ENCODE data around the gene ACTA2. TPM values are rescaled to one million over a fixed set of nuclear protein-coding genes. Genes with fewer than 3 reads are reported as not detected.

The ACTA2 gene
- total RNA-seq, 1 donor from 2014 or later, result 126 TPM

DNA sequence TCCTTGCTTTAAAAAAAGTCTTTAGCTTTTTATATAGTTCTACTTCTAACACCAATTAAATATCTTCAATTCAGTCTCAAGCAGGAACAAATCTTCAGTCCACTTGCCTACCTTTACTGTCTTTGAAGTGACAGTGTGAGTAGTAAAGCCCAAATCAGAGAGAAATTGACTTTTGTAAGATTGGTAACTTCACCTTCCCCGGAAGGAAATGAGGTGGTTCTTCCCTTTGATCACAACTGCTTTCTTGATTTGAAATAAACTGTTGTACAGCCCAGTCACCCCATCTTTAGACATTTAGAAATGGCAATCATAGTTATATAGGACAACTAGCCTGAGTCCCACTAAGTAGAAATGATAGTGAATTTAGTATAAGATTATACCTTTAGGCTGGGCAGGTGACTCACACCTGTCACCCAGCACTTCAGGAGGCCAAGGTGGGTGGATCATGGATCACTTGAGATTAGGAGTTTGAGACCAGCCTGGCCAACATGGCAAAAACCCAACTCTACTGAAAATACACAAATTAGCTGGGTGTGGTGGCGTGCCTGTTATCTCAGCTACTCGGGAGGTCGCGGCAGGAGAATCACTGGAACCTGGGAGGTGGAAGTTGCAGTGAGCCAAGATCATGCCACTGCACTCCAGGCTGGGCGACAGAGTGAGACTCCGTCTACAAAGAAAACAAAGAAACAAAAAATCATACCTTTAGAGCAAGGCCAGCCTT lies 42.7 kb upstream of the ACTA2 start:
- Mint-ChIP-seq H3K4me1 (peaks cover 21% of the 10 kb centered on the region), H3K27ac (no peak overlapping the region), H3K4me3 (no peak overlapping the region)

GRCh38 chr10:88994019-88994418 lies 41.4 kb upstream of the ACTA2 start:
- TF ChIP-seq, protein P1, sequence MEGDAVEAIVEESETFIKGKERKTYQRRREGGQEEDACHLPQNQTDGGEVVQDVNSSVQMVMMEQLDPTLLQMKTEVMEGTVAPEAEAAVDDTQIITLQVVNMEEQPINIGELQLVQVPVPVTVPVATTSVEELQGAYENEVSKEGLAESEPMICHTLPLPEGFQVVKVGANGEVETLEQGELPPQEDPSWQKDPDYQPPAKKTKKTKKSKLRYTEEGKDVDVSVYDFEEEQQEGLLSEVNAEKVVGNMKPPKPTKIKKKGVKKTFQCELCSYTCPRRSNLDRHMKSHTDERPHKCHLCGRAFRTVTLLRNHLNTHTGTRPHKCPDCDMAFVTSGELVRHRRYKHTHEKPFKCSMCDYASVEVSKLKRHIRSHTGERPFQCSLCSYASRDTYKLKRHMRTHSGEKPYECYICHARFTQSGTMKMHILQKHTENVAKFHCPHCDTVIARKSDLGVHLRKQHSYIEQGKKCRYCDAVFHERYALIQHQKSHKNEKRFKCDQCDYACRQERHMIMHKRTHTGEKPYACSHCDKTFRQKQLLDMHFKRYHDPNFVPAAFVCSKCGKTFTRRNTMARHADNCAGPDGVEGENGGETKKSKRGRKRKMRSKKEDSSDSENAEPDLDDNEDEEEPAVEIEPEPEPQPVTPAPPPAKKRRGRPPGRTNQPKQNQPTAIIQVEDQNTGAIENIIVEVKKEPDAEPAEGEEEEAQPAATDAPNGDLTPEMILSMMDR (IDR thresholded peaks at IDR 0.05; ENCODE audit: unreplicated experiment), result no peak
- no peak overlapping the region for H3K27ac Mint-ChIP-seq
- no peak overlapping the region for H3K4me3 Mint-ChIP-seq
- H3K9me3 Mint-ChIP-seq, result no peaks in the 10 kb centered on the region
- H3K4me1 Mint-ChIP-seq, result peaks cover 28% of the 10 kb centered on the region
- peaks cover 7% of the 10 kb centered on the region for H3K27me3 Mint-ChIP-seq (ENCODE audit: low read depth)
- no peaks in the 10 kb centered on the region for H3K36me3 Mint-ChIP-seq
- no peak for DNase-seq (ENCODE audit: low spot score in 2 of 2, unreplicated experiment in 2 of 2)

More for the DNA sequence above, 42.7 kb upstream of the ACTA2 start:
- Mint-ChIP-seq H3K9me3 (no peaks in the 10 kb centered on the region), H3K27me3 (ENCODE audit: low read depth) (peaks cover 5% of the 10 kb centered on the region), H3K36me3 (no peaks in the 10 kb centered on the region)
- DNase-seq (ENCODE audit: low spot score in 2 of 2, unreplicated experiment in 2 of 2), result no peak
- TF ChIP-seq, protein P1 (IDR thresholded peaks at IDR 0.05; ENCODE audit: unreplicated experiment), result no peak

- Mint-ChIP-seq H3K27me3 (ENCODE audit: low read depth) (peaks cover 7% of the 10 kb centered on the region), H3K9me3 (no peaks in the 10 kb centered on the region), H3K27ac (no peak overlapping the region), H3K36me3 (no peaks in the 10 kb centered on the region), H3K4me3 (peak overlapping the region; percentile 49), H3K4me1 (peaks cover 28% of the 10 kb centered on the region)
- DNase-seq (ENCODE audit: low spot score in 2 of 2, unreplicated experiment in 2 of 2), result no peak
- TF ChIP-seq, protein P1 (IDR thresholded peaks at IDR 0.05; ENCODE audit: unreplicated experiment), result no peak
Measured at GRCh38 chr10:88992921-88993524, 40.5 kb upstream of the ACTA2 start.

DNA sequence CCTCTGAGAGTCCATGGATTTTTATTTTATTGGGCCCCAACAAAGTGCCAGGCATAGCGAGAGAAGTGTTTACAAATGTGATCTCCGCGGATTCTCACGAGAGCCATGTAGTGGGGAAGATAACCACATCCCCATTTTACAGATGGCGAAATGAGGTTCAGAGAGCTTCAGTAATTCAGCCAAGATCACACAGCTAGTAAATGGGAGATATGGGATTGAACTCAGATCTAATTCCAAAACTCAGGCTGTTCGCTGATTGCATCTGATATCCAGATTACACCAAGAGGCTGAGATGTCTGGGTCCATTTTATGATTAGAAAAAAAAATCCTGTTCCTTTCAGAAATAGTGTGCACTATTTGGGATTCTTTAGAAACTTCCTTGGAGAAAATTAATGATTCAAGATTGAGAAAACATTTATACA lies 39.3 kb upstream of the ACTA2 start:
- H3K9me3 Mint-ChIP-seq, result no peaks in the 10 kb centered on the region
- TF ChIP-seq, protein P1 (IDR thresholded peaks at IDR 0.05; ENCODE audit: unreplicated experiment), result no peak
- no peak for DNase-seq (ENCODE audit: low spot score in 2 of 2, unreplicated experiment in 2 of 2)
- peak overlapping the region; percentile 85 for H3K4me3 Mint-ChIP-seq
- peak overlapping the region; percentile 91 for H3K27ac Mint-ChIP-seq
- peaks cover 28% of the 10 kb centered on the region for H3K4me1 Mint-ChIP-seq
- H3K27me3 Mint-ChIP-seq (ENCODE audit: low read depth), result peaks cover 7% of the 10 kb centered on the region
- no peaks in the 10 kb centered on the region for H3K36me3 Mint-ChIP-seq

DNA sequence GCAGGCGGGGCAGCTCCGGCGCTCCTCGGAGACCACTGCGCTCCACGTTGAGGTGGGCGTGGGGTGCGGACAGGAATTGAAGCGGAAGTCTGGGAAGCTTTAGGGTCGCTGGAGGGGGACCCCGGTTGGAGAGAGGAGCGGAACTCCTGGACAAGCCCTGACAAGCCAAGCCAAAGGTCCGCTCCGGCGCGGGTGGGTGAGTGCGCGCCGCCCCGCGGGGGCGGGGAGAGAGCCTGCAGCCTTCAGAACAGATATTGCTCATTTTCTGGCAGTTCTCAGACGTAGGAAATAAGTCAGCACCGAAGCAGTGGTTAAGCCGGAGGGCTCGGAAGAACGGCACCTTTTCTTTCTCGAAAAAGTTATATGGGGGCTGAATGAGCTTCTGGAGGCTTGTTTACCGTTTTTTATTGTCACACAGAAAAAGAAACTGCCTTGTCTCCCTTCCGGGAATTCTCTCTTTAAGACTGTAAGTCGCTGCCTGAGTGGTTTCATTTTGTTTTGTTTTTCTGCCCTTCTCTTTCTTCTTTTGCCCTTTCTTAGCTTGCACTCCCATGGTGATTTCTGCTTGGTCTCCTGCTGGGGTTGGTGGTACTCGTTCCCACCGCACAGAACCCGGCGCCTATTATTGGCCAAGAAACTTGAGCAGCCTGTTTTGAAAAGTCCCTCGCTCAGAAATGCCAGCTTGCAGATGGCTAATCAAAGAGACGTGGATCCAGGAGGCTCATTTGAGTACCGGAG lies 38.8 kb upstream of the ACTA2 start:
- Mint-ChIP-seq H3K27me3 (ENCODE audit: low read depth) (peaks cover 7% of the 10 kb centered on the region), H3K27ac (peak overlapping the region; percentile 91), H3K9me3 (no peaks in the 10 kb centered on the region), H3K36me3 (no peaks in the 10 kb centered on the region), H3K4me1 (peaks cover 28% of the 10 kb centered on the region), H3K4me3 (peak overlapping the region; percentile 85)
- TF ChIP-seq, protein P1 (IDR thresholded peaks at IDR 0.05; ENCODE audit: unreplicated experiment), result no peak
- peak; percentile 25 to 54 for DNase-seq (ENCODE audit: low spot score in 2 of 2, unreplicated experiment in 2 of 2)

Measured in mesothelial cell of epicardium (in vitro differentiated cells).